ENCODE measurements around the gene RNF213.

RNF213 gene

GRCh38 chr17:80339118-80339517, 78.5 kb downstream of the RNF213 start:
- DNase-seq (ENCODE audit: low read depth in 1 of 2, low spot score in 1 of 2): no peak
- TF ChIP-seq JUND (IDR thresholded peaks at IDR 0.05; ENCODE audit: low read depth): no peak
- in situ Hi-C loops (cut with HindIII; ENCODE audit: low pct_unique_long_range_greater_than_20kb, low sequenced_read_pairs): no loop called here

- no peak for DNase-seq (ENCODE audit: low read depth in 1 of 2, low spot score in 1 of 2)
- no peak for TF ChIP-seq JUND (IDR thresholded peaks at IDR 0.05; ENCODE audit: low read depth)
- in situ Hi-C loops (cut with HindIII; ENCODE audit: low pct_unique_long_range_greater_than_20kb, low sequenced_read_pairs): no loop called here
Observed at GRCh38 chr17:80339731-80340456, 79.2 kb downstream of the RNF213 start.

GRCh38 chr17:80345321-80345720, 84.7 kb downstream of the RNF213 start:
- DNase-seq (ENCODE audit: low read depth in 1 of 2, low spot score in 1 of 2): no peak
- in situ Hi-C loops (cut with HindIII; ENCODE audit: low pct_unique_long_range_greater_than_20kb, low sequenced_read_pairs): no loop called here
- TF ChIP-seq JUND (IDR thresholded peaks at IDR 0.05; ENCODE audit: low read depth): no peak

DNA sequence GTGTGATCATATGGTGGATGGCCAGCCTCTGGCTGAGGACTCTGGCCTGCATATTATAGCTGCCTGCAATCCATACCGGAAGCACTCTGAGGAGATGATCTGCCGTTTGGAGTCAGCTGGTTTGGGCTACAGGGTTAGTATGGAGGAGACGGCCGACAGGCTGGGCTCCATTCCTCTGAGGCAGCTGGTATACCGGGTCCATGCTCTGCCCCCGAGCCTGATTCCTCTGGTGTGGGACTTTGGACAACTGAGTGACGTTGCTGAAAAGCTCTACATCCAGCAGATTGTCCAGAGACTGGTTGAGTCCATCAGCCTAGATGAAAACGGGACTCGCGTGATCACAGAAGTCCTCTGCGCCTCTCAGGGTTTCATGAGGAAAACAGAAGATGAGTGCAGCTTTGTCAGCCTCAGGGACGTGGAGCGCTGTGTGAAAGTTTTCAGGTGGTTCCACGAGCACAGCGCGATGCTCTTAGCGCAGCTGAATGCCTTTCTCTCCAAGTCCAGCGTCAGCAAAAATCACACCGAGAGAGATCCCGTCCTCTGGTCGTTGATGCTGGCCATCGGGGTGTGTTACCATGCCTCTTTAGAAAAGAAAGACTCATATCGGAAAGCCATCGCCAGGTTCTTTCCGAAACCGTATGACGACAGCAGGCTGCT, 85.3 kb downstream of the RNF213 start:
- no peak for TF ChIP-seq JUND (IDR thresholded peaks at IDR 0.05; ENCODE audit: low read depth)
- in situ Hi-C loops (cut with HindIII; ENCODE audit: low pct_unique_long_range_greater_than_20kb, low sequenced_read_pairs): no loop called here
- DNase-seq (ENCODE audit: low read depth in 1 of 2, low spot score in 1 of 2): no peak

DNA sequence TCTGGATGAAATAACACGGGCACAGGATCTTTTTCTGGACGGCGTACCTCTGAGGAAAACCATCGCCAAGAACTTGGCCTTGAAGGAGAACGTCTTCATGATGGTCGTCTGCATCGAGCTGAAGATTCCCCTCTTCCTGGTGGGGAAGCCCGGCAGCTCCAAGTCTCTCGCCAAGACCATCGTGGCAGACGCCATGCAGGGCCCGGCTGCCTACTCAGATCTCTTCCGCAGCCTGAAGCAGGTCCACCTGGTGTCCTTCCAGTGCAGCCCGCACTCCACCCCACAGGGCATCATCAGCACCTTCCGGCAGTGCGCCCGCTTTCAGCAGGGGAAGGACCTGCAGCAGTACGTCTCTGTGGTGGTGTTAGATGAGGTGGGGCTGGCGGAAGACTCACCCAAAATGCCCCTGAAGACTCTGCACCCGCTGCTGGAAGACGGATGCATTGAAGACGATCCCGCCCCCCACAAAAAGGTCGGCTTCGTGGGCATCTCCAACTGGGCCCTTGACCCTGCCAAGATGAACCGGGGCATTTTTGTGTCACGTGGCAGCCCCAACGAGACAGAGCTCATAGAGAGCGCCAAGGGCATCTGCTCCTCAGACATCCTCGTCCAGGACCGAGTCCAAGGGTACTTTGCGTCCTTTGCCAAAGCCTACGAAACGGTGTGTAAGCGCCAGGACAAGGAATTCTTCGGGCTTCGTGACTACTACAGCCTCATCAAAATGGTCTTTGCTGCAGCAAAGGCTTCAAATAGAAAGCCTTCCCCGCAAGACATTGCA, 86.0 kb downstream of the RNF213 start:
- in situ Hi-C loops (cut with HindIII; ENCODE audit: low pct_unique_long_range_greater_than_20kb, low sequenced_read_pairs): no loop called here

GRCh38 chr17:80347536-80347935, 86.9 kb downstream of the RNF213 start:
- in situ Hi-C loops (cut with HindIII; ENCODE audit: low pct_unique_long_range_greater_than_20kb, low sequenced_read_pairs): no loop called here
- TF ChIP-seq JUND (IDR thresholded peaks at IDR 0.05; ENCODE audit: low read depth): no peak
- DNase-seq (ENCODE audit: low read depth in 1 of 2, low spot score in 1 of 2): no peak

More for the DNA sequence above, 86.0 kb downstream of the RNF213 start:
- DNase-seq (ENCODE audit: low read depth in 1 of 2, low spot score in 1 of 2): no peak
- no peak for TF ChIP-seq JUND (IDR thresholded peaks at IDR 0.05; ENCODE audit: low read depth)

DNA sequence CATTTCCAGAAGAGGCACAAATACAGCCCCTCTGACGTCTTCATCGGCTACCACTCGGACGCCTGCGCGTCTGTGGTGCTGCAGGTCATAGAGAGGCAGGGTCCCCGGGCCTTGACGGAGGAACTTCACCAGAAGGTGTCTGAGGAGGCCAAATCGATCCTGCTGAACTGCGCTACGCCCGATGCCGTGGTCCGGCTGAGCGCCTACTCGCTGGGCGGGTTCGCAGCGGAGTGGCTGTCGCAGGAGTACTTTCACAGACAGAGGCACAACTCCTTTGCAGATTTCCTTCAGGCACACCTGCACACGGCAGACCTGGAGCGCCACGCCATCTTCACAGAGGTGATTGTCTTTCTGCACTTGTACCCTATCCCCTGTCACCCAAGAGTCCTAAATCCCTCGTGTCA, 87.3 kb downstream of the RNF213 start:
- no peak for DNase-seq (ENCODE audit: low read depth in 1 of 2, low spot score in 1 of 2)
- no peak for TF ChIP-seq JUND (IDR thresholded peaks at IDR 0.05; ENCODE audit: low read depth)
- in situ Hi-C loops (cut with HindIII; ENCODE audit: low pct_unique_long_range_greater_than_20kb, low sequenced_read_pairs): no loop called here

GRCh38 chr17:80348551-80349150, 88.0 kb downstream of the RNF213 start:
- TF ChIP-seq JUND (IDR thresholded peaks at IDR 0.05; ENCODE audit: low read depth): no peak
- DNase-seq (ENCODE audit: low read depth in 1 of 2, low spot score in 1 of 2): no peak
- in situ Hi-C loops (cut with HindIII; ENCODE audit: low pct_unique_long_range_greater_than_20kb, low sequenced_read_pairs): no loop called here

DNA sequence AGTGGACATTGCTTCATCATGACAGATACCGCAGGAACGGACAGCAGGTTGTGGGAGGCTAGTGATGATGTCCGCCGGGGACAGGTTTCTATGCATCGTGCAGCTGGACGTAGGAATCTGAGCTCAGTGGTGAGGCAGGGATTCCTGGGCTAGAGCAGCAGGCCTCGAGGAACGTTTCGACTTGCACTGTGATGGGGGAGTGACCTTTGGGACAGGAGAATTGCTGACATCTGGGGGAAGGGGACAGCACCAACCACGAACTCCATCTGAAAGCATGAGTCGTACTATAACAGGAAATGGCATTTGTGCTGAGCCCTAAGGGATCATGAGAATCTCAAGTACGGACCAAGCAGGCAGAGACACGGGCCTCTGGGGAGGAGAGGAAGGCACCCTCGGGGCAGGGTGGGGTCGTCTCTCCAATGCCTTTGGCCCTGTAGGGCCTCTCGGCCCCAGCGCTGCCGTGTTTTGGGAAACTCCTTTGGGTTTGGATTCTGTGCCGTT, 88.5 kb downstream of the RNF213 start:
- no peak for TF ChIP-seq JUND (IDR thresholded peaks at IDR 0.05; ENCODE audit: low read depth)
- DNase-seq (ENCODE audit: low read depth in 1 of 2, low spot score in 1 of 2): no peak
- in situ Hi-C loops (cut with HindIII; ENCODE audit: low pct_unique_long_range_greater_than_20kb, low sequenced_read_pairs): no loop called here

GRCh38 chr17:80349751-80350150, 89.1 kb downstream of the RNF213 start:
- no peak for DNase-seq (ENCODE audit: low read depth in 1 of 2, low spot score in 1 of 2)
- TF ChIP-seq JUND (IDR thresholded peaks at IDR 0.05; ENCODE audit: low read depth): no peak
- in situ Hi-C loops (cut with HindIII; ENCODE audit: low pct_unique_long_range_greater_than_20kb, low sequenced_read_pairs): no loop called here

GRCh38 chr17:80352216-80352895, 91.7 kb downstream of the RNF213 start:
- in situ Hi-C loops (cut with HindIII; ENCODE audit: low pct_unique_long_range_greater_than_20kb, low sequenced_read_pairs): no loop called here
- TF ChIP-seq JUND (IDR thresholded peaks at IDR 0.05; ENCODE audit: low read depth): no peak
- no peak for DNase-seq (ENCODE audit: low read depth in 1 of 2, low spot score in 1 of 2)
